CD14-positive monocyte (primary cell): Measurements from ENCODE around the gene TMA7. TPM values are rescaled to one million over a fixed set of nuclear protein-coding genes. Genes with fewer than 3 reads are reported as not detected.

ENCODE experiments used
- DNase-seq, 3 donors: peaks; one replicate each; pipeline ENCODE4 v3.0.0-alpha.2; 2011 to 2022
- H2AFZ ChIP-seq: 2 replicates; pipeline ENCODE4 v1.6.0; 2012; ENCODE audit warnings: mild to moderate bottlenecking, low read depth, low read length, inconsistent platforms; ENCODE audit not compliant: insufficient read depth, poor library complexity, severe bottlenecking
- H3K27ac ChIP-seq, 2 donors: 1 replicate in 1 of 2; 2 replicates in 1 of 2; pipeline ENCODE4 v1.5.1; 2012 to 2013; ENCODE audit warnings: low read length in 2 of 2, control low read depth in 1 of 2, inconsistent platforms in 1 of 2, low read depth in 1 of 2, mild to moderate bottlenecking in 1 of 2
- H3K27me3 ChIP-seq, 2 donors: one replicate each; pipeline versions ENCODE4 v1.6.0 to v1.6.1; 2011 to 2013; ENCODE audit warnings: low read length in 2 of 2; ENCODE audit not compliant: control insufficient read depth in 2 of 2, insufficient read depth in 2 of 2
- H3K36me3 ChIP-seq, 2 donors: replicated peaks in 1 of 2; 1 replicate in 1 of 2; 2 replicates in 1 of 2; pipeline versions ENCODE4 v1.5.1 to v1.6.1; 2012 to 2013; ENCODE audit warnings: low read length in 2 of 2, control low read depth in 1 of 2, inconsistent platforms in 1 of 2, mild to moderate bottlenecking in 1 of 2; ENCODE audit not compliant: insufficient read depth in 2 of 2, control insufficient read depth in 1 of 2
- H3K4me1 ChIP-seq, 2 donors: 1 replicate in 1 of 2; 2 replicates in 1 of 2; pipeline versions ENCODE4 v1.5.1 to v1.6.1; 2012 to 2013; ENCODE audit warnings: low read length in 2 of 2, control low read depth in 1 of 2, inconsistent platforms in 1 of 2, mild to moderate bottlenecking in 1 of 2, moderate library complexity in 1 of 2; ENCODE audit not compliant: insufficient read depth in 2 of 2, control insufficient read depth in 1 of 2
- H3K4me2 ChIP-seq: replicated peaks from 2 replicates; pipeline ENCODE3; 2012; ENCODE audit warnings: low read length, moderate library complexity, mild to moderate bottlenecking; ENCODE audit not compliant: poor library complexity, severe bottlenecking; ENCODE audit errors: extremely low read depth
- H3K4me3 ChIP-seq, 3 experiments: fragments of 200-600 bp in 1 of 3; sonication (generic) in 1 of 3; replicated peaks in 1 of 3; 1 replicate in 2 of 3; 2 replicates in 1 of 3; pipeline ENCODE4 v1.5.1; 2011 to 2013; ENCODE audit warnings: low read length in 3 of 3, mild to moderate bottlenecking in 3 of 3, control low read depth in 2 of 3, low read depth in 2 of 3, inconsistent platforms in 1 of 3, moderate library complexity in 1 of 3
- H3K79me2 ChIP-seq: 2 replicates; pipeline ENCODE4 v1.6.0; 2012; ENCODE audit warnings: mild to moderate bottlenecking, control low read depth, inconsistent platforms, low read length, moderate library complexity; ENCODE audit not compliant: insufficient read depth
- H3K9ac ChIP-seq: 2 replicates; pipeline ENCODE4 v1.6.0; 2017; ENCODE audit warnings: low read length, mild to moderate bottlenecking; ENCODE audit not compliant: insufficient read depth, poor library complexity, severe bottlenecking
- H3K9me3 ChIP-seq, 2 donors: replicated peaks in 1 of 2; 1 replicate in 1 of 2; 2 replicates in 1 of 2; pipeline versions ENCODE4 v1.5.1 to v1.6.1; 2012 to 2013; ENCODE audit warnings: low read length in 2 of 2, control low read depth in 1 of 2; ENCODE audit not compliant: control insufficient read depth in 1 of 2, insufficient read depth in 1 of 2
- H4K20me1 ChIP-seq: 2 replicates; pipeline ENCODE4 v1.6.0; 2012; ENCODE audit warnings: mild to moderate bottlenecking, low read length, control low read depth, moderate library complexity; ENCODE audit not compliant: insufficient read depth
- H3K27ac Mint-ChIP-seq, 7 donors: one replicate each; pipeline ENCODE4 v1.8.0; 2020; ENCODE audit warnings: mild to moderate bottlenecking in 7 of 7, mixed read lengths in 7 of 7, moderate library complexity in 6 of 7, inconsistent platforms in 2 of 7
- H3K27me3 Mint-ChIP-seq, 3 donors: one replicate each; pipeline ENCODE4 v1.8.0; 2021 to 2022; ENCODE audit warnings: low read depth in 3 of 3, mild to moderate bottlenecking in 3 of 3, mixed read lengths in 3 of 3, moderate library complexity in 3 of 3, inconsistent platforms in 1 of 3
- H3K36me3 Mint-ChIP-seq, 2 donors: one replicate each; pipeline ENCODE4 v1.8.0; 2020; ENCODE audit warnings: mixed read lengths in 2 of 2, inconsistent platforms in 1 of 2, mild to moderate bottlenecking in 1 of 2
- H3K4me1 Mint-ChIP-seq: one replicate; pipeline ENCODE4 v1.8.0; 2020; ENCODE audit warnings: mild to moderate bottlenecking, mixed read lengths
- H3K4me3 Mint-ChIP-seq, 2 donors: one replicate each; pipeline ENCODE4 v1.8.0; 2020; ENCODE audit warnings: mild to moderate bottlenecking in 2 of 2, mixed read lengths in 2 of 2, moderate library complexity in 1 of 2
- H3K9me3 Mint-ChIP-seq, 7 donors: one replicate each; pipeline ENCODE4 v1.8.0; 2020 to 2022; ENCODE audit warnings: mixed read lengths in 7 of 7, mild to moderate bottlenecking in 6 of 7, moderate library complexity in 6 of 7, inconsistent platforms in 2 of 7
- WGBS: methylation state at CpG from one replicate; pipeline ENCODE4 v1.1.5; 2013; ENCODE audit warnings: missing lambda C conversion rate; ENCODE audit not compliant: insufficient coverage; 5-methylcytosine and 5-hydroxymethylcytosine counted together
- intact Hi-C, 2 donors: fragments of 100-400 bp; cut with micrococcal nuclease; formaldehyde crosslinking; loops; one replicate each; pipeline versions ENCODE4 v1.15.0 to v1.15.1; 2023
- polyA plus RNA-seq, 3 donors: library from polyadenylated mRNA; depleted of rRNA in 1 of 3; unstranded in 2 of 3; stranded (reverse) in 1 of 3; fragments of 300-500 nt in 2 of 3; fragments of >200 nt in 1 of 3; fragmentation: Illumina TruSeq in 2 of 3; gene quantifications; 1 replicate in 2 of 3; 2 replicates in 1 of 3; pipeline ENCODE4 v1.2.3, GENCODE V29; 2012 to 2021
- TF ChIP-seq, protein P1 (sequence below): fragments of 200-600 bp; IDR thresholded peaks from one replicate; pipeline ENCODE4 v1.8.0; 2022; ENCODE audit warnings: antibody characterized with exemption, mild to moderate bottlenecking

Gene TMA7
- polyA plus RNA-seq, 3 donors: 301 to 559 (median 478) TPM

GRCh38 chr3:48417529-48418108 lies 22.4 kb upstream of the TMA7 start:
- Mint-ChIP-seq H3K27me3 (peaks cover 0 to 5% (median 0%) of the 10 kb centered on the region in 3 donors), H3K9me3 (peaks cover 0 to 2% (median 0%) of the 10 kb centered on the region in 7 donors), H3K36me3 (no peaks in the 10 kb centered on the region), H3K4me1 (no peaks in the 10 kb centered on the region), H3K27ac (no peak overlapping the region), H3K4me3 (no peak overlapping the region)
- 93% methylated on average over 10 of the region's 14 CpGs for WGBS
- intact Hi-C loops: no loop called here
- TF ChIP-seq, protein P1, sequence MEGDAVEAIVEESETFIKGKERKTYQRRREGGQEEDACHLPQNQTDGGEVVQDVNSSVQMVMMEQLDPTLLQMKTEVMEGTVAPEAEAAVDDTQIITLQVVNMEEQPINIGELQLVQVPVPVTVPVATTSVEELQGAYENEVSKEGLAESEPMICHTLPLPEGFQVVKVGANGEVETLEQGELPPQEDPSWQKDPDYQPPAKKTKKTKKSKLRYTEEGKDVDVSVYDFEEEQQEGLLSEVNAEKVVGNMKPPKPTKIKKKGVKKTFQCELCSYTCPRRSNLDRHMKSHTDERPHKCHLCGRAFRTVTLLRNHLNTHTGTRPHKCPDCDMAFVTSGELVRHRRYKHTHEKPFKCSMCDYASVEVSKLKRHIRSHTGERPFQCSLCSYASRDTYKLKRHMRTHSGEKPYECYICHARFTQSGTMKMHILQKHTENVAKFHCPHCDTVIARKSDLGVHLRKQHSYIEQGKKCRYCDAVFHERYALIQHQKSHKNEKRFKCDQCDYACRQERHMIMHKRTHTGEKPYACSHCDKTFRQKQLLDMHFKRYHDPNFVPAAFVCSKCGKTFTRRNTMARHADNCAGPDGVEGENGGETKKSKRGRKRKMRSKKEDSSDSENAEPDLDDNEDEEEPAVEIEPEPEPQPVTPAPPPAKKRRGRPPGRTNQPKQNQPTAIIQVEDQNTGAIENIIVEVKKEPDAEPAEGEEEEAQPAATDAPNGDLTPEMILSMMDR: no peak
- H3K79me2 ChIP-seq: no peaks in the 10 kb centered on the region
- H4K20me1 ChIP-seq: no peaks in the 10 kb centered on the region
- H3K4me3 ChIP-seq: no peak overlapping the region
- H3K4me2 ChIP-seq: no peak overlapping the region
- H2AFZ ChIP-seq: no peak overlapping the region
- no peak overlapping the region for H3K27ac ChIP-seq
- H3K9me3 ChIP-seq: no peaks in the 10 kb centered on the region
- no peak for DNase-seq
- H3K4me1 ChIP-seq: no peaks in the 10 kb centered on the region
- no peaks in the 10 kb centered on the region for H3K36me3 ChIP-seq
- H3K9ac ChIP-seq: no peak overlapping the region
- no peaks in the 10 kb centered on the region for H3K27me3 ChIP-seq

DNA sequence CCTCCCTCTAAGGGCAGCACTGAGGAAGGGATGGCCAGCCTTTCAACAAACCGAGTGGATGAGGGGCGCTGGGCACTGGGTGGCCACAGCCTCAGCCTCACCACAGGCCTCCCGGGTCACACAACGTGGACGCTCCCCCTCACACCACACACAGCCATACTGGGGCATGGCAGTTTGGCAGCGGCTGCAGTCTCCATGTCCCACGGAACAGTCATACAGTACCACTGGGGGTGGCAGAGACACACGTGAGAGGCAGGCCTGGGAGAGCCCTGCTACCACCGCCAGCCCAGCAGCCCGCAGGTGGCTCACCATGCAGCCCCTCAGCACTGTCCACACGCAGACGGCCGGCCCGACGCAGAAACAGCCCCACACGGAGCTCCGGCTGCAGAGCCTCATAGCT lies 21.9 kb upstream of the TMA7 start:
- H3K27me3 Mint-ChIP-seq: peaks cover 0 to 5% (median 0%) of the 10 kb centered on the region in 3 donors

More for the DNA sequence above, 21.9 kb upstream of the TMA7 start:
- no peaks in the 10 kb centered on the region for H3K79me2 ChIP-seq
- TF ChIP-seq, protein P1: no peak
- no peak overlapping the region for H3K27ac Mint-ChIP-seq
- WGBS: 97% methylated on average over 15 of the region's 17 CpGs
- no peaks in the 10 kb centered on the region for H3K4me1 Mint-ChIP-seq
- no peak overlapping the region for H3K9ac ChIP-seq
- H3K4me3 Mint-ChIP-seq: no peak overlapping the region
- no peak overlapping the region for H3K4me2 ChIP-seq
- intact Hi-C loops: no loop called here
- DNase-seq: no peak
- H3K27ac ChIP-seq: no peak overlapping the region
- H3K4me1 ChIP-seq: no peaks in the 10 kb centered on the region
- H3K36me3 Mint-ChIP-seq: no peaks in the 10 kb centered on the region
- peaks cover 0 to 2% (median 0%) of the 10 kb centered on the region in 7 donors for H3K9me3 Mint-ChIP-seq
- no peaks in the 10 kb centered on the region for H3K36me3 ChIP-seq
- no peak overlapping the region for H3K4me3 ChIP-seq
- H3K9me3 ChIP-seq: no peaks in the 10 kb centered on the region
- H3K27me3 ChIP-seq: no peaks in the 10 kb centered on the region
- no peak overlapping the region for H2AFZ ChIP-seq
- H4K20me1 ChIP-seq: no peaks in the 10 kb centered on the region
